Measurements from ENCODE around the gene INTS7.

DNA sequence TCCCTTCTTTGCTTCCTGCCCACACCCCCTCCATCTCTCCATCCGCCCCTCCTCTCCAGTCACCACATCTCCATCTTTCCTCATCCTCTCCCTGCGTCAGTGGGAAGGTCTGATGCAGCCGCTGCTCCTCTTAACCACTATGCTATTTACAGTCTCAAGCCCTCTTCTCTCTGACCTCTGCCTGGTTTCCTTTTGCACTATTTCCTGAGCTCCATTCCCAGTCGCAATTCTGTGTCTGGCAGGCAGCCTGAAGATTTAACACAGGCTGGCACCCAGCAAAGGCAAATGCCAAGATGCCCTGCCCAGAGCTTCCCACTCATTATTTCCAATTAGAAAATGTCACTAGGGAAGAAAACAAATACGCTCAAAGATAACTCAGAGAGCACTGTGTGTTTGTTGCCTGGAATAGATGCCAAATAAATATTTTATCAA lies 115.2 kb downstream of the INTS7 start:
- TF ChIP-seq, protein P1, sequence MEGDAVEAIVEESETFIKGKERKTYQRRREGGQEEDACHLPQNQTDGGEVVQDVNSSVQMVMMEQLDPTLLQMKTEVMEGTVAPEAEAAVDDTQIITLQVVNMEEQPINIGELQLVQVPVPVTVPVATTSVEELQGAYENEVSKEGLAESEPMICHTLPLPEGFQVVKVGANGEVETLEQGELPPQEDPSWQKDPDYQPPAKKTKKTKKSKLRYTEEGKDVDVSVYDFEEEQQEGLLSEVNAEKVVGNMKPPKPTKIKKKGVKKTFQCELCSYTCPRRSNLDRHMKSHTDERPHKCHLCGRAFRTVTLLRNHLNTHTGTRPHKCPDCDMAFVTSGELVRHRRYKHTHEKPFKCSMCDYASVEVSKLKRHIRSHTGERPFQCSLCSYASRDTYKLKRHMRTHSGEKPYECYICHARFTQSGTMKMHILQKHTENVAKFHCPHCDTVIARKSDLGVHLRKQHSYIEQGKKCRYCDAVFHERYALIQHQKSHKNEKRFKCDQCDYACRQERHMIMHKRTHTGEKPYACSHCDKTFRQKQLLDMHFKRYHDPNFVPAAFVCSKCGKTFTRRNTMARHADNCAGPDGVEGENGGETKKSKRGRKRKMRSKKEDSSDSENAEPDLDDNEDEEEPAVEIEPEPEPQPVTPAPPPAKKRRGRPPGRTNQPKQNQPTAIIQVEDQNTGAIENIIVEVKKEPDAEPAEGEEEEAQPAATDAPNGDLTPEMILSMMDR (IDR thresholded peaks at IDR 0.05; ENCODE audit: poor library complexity): no peak
- no peak for TF ChIP-seq EZH2 (IDR thresholded peaks at IDR 0.05; ENCODE audit: borderline replicate concordance)
